ENCODE data around the gene TCF7L2. TPM values are rescaled to one million over a fixed set of nuclear protein-coding genes. Genes with fewer than 3 reads are reported as not detected.

Gene TCF7L2
- total RNA-seq: 3.0 and 5.7 TPM in 2 replicates

DNA sequence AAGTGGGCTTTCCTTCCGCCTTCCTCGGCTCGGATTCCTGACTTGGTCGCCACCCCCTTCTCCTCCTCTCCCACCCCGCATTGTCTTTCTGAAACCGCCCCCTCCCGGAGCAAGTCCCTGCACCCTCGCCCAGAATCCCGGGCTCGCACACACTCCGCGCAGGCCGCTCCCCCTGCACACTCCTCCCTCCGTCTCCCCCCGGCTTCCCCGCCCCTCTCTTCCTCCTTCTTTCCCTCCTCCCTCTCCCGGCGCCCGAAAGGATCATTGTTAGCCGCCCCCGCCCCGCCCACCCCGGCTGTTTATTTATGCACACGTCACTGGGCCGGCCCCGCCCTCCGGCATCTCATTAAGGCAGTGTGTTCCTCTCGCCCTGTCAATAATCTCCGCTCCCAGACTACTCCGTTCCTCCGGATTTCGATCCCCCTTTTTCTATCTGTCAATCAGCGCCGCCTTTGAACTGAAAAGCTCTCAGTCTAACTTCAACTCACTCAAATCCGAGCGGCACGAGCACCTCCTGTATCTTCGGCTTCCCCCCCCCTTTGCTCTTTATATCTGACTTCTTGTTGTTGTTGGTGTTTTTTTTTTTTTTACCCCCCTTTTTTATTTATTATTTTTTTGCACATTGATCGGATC, at the start of gene TCF7L2:
TSS of gene TCF7L2 (plus strand) at position 373 of the 633 bp plus-strand sequence. CDS start 510 bp downstream, outside the sequence.

